Trophoblast cell (in vitro differentiated cells and primary cell): Measurements from ENCODE around the gene P3H3.

Experiments
- DNase-seq, 2 donors: peaks; one replicate each; pipeline ENCODE4 v3.0.0-alpha.2; 2016
- H2AFZ ChIP-seq: 2 replicates; pipeline ENCODE4 v1.6.1; 2013; ENCODE audit warnings: low read length, moderate library complexity, mild to moderate bottlenecking; ENCODE audit not compliant: insufficient read depth, poor library complexity
- H2AK5ac ChIP-seq: 2 replicates; pipeline ENCODE4 v1.6.1; 2013; ENCODE audit warnings: mild to moderate bottlenecking, low read length
- H2BK120ac ChIP-seq: 2 replicates; pipeline ENCODE4 v1.6.1; 2013; ENCODE audit warnings: low read length, mild to moderate bottlenecking, moderate library complexity; ENCODE audit not compliant: insufficient read depth, poor library complexity
- H2BK12ac ChIP-seq: 2 replicates; pipeline ENCODE4 v1.6.1; 2013; ENCODE audit warnings: mild to moderate bottlenecking, low read length, moderate library complexity
- H2BK5ac ChIP-seq: 2 replicates; pipeline ENCODE4 v1.6.1; 2013; ENCODE audit warnings: low read length, low read depth, moderate library complexity, mild to moderate bottlenecking; ENCODE audit not compliant: poor library complexity
- H3K14ac ChIP-seq: 2 replicates; pipeline ENCODE4 v1.6.1; 2013; ENCODE audit warnings: mild to moderate bottlenecking, low read length
- H3K18ac ChIP-seq: 2 replicates; pipeline ENCODE4 v1.6.1; 2013; ENCODE audit warnings: mild to moderate bottlenecking, low read length
- H3K23ac ChIP-seq: 2 replicates; pipeline ENCODE4 v1.6.1; 2013; ENCODE audit warnings: low read length
- H3K27ac ChIP-seq: 2 replicates; pipeline ENCODE4 v1.5.1; 2013; ENCODE audit warnings: low read depth, mild to moderate bottlenecking, inconsistent platforms, low read length, moderate library complexity
- H3K27me3 ChIP-seq: 2 replicates; pipeline ENCODE4 v1.6.1; 2013; ENCODE audit warnings: inconsistent platforms, mild to moderate bottlenecking, low read length, moderate library complexity; ENCODE audit not compliant: insufficient read depth
- H3K36me3 ChIP-seq, 2 experiments: 1 replicate in 1 of 2; 2 replicates in 1 of 2; pipeline ENCODE4 v1.6.1; 2013; ENCODE audit warnings: low read length in 2 of 2, mild to moderate bottlenecking in 2 of 2, moderate library complexity in 1 of 2; ENCODE audit not compliant: insufficient read depth in 2 of 2, control insufficient read depth in 1 of 2
- H3K4ac ChIP-seq: 2 replicates; pipeline ENCODE4 v1.6.1; 2013; ENCODE audit warnings: low read depth, mild to moderate bottlenecking, low read length, moderate library complexity
- H3K4me1 ChIP-seq, 2 experiments: 1 replicate in 1 of 2; 2 replicates in 1 of 2; pipeline ENCODE4 v1.6.1; 2013; ENCODE audit warnings: low read length in 2 of 2, mild to moderate bottlenecking in 2 of 2, moderate library complexity in 1 of 2; ENCODE audit not compliant: insufficient read depth in 2 of 2, control insufficient read depth in 1 of 2
- H3K4me2 ChIP-seq: 2 replicates; pipeline ENCODE4 v1.6.1; 2013; ENCODE audit warnings: inconsistent platforms, mild to moderate bottlenecking, low read length, moderate library complexity
- H3K4me3 ChIP-seq: 2 replicates; pipeline ENCODE4 v1.5.1; 2013; ENCODE audit warnings: mild to moderate bottlenecking, low read depth, low read length, inconsistent platforms
- H3K79me1 ChIP-seq: one replicate; pipeline ENCODE4 v1.6.1; 2013; ENCODE audit warnings: low read length
- H3K79me2 ChIP-seq: 2 replicates; pipeline ENCODE4 v1.6.1; 2013; ENCODE audit warnings: low read length, mild to moderate bottlenecking; ENCODE audit not compliant: control insufficient read depth, insufficient read depth, poor library complexity
- H3K9ac ChIP-seq: 2 replicates; pipeline ENCODE4 v1.6.1; 2013; ENCODE audit warnings: mild to moderate bottlenecking, low read length
- H3K9me3 ChIP-seq: 2 replicates; pipeline ENCODE4 v1.6.1; 2013; ENCODE audit warnings: low read depth, mild to moderate bottlenecking, control low read depth, inconsistent platforms, low read length; ENCODE audit not compliant: insufficient read depth
- H4K12ac ChIP-seq: 2 replicates; pipeline ENCODE4 v1.6.1; 2013; ENCODE audit warnings: low read depth, mild to moderate bottlenecking, low read length, moderate library complexity
- H4K8ac ChIP-seq: 2 replicates; pipeline ENCODE4 v1.6.1; 2013; ENCODE audit warnings: low read depth, mild to moderate bottlenecking, low read length, moderate library complexity
- H4K91ac ChIP-seq: one replicate; pipeline ENCODE4 v1.6.1; 2013; ENCODE audit warnings: low read depth, mild to moderate bottlenecking, low read length, moderate library complexity
- WGBS: extraction: QIAGEN DNeasy Blood & Tissue Kit; methylation state at CpG from one replicate; pipeline ENCODE4 v1.1.7; 2013; ENCODE audit warnings: missing lambda C conversion rate; ENCODE audit not compliant: insufficient read length, insufficient coverage; ENCODE audit errors: extremely low coverage; 5-methylcytosine and 5-hydroxymethylcytosine counted together

The P3H3 gene

DNA sequence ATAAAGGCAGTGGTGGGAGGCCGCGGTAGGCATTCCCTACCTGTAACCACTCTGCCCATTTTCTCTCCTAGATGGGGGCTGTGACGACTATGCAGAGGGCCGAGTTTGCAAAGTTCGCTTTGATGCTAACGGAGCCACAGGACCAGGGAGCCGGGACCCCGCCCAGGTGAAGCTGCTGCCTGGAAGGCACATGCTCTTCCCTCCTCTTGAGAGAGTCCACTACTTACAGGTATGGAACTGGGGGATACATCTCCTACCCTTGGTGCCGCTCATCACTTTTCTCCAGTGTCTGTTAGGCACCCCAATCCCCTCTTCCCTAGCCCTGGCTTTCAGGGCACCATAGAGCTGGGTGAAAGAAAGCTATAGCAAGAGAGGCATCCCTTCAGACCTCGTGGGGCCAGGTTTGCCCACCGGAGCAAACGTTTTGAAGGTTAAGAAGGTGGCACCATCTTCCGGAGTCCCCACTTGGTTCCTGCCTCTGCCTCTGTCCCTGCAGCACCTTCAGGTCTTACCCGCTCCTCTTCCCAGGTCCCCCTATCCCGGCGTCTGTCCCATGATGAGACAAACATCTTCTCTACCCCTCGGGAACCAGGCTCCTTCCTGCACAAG, 2.0 kb upstream of the P3H3 start:
- H4K8ac ChIP-seq, result no peak overlapping the region
- peaks cover 9 to 32% of the 10 kb centered on the region in 2 experiments for H3K4me1 ChIP-seq
- no peaks in the 10 kb centered on the region for H3K27me3 ChIP-seq
- no peak overlapping the region for H3K27ac ChIP-seq
- H2AFZ ChIP-seq, result no peak overlapping the region
- no peak overlapping the region for H3K4me3 ChIP-seq
- H3K36me3 ChIP-seq, result peaks cover 11 to 15% of the 10 kb centered on the region in 2 experiments
- H3K23ac ChIP-seq, result no peak overlapping the region
- peaks cover 8% of the 10 kb centered on the region for H3K79me2 ChIP-seq
- no peak overlapping the region for H2BK12ac ChIP-seq
- H3K4me2 ChIP-seq, result no peak overlapping the region
- H3K9me3 ChIP-seq, result no peaks in the 10 kb centered on the region
- H3K4ac ChIP-seq, result no peak overlapping the region
- WGBS, result no CpG with 5 or more reads among the region's 17 CpGs
- DNase-seq, result no peak
- no peak overlapping the region for H2BK5ac ChIP-seq
- peaks cover 13% of the 10 kb centered on the region for H3K79me1 ChIP-seq
- H3K14ac ChIP-seq, result no peak overlapping the region
- no peak overlapping the region for H3K18ac ChIP-seq
- H4K12ac ChIP-seq, result no peak overlapping the region
- H4K91ac ChIP-seq, result no peak overlapping the region
- H2BK120ac ChIP-seq, result no peak overlapping the region
- no peak overlapping the region for H3K9ac ChIP-seq
- no peak overlapping the region for H2AK5ac ChIP-seq

DNA sequence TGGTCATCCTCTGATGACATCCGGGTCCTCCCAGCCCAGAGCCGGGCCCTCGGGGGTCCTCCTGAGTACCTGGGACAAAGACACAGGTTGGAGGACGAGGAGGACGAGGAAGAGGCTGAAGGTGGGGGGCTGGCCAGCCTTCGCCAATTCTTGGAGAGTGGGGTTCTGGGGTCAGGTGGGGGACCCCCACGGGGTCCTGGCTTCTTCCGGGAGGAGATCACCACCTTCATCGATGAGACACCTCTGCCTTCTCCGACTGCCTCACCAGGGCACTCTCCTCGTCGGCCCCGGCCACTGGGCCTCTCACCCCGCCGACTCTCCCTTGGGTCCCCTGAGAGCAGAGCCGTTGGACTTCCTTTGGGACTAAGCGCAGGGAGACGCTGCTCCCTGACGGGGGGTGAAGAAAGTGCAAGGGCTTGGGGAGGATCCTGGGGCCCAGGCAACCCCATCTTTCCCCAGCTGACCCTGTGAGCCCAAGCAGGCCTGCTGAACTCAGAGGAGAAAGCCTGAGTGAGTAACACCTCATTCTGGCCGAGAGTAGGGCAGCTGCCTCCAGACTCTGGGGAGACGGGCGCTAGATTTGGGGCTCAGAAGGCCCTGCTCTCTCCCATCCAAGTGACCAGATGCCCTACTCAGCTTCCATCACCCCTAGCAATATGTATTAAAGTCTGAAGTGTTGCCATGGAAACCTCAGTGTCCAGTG, 1.3 kb upstream of the P3H3 start:
- Histone ChIP-seq H3K79me2 (peaks cover 8% of the 10 kb centered on the region), H3K4me3 (no peak overlapping the region), H3K9ac (no peak overlapping the region), H2AFZ (no peak overlapping the region), H3K4me2 (peak overlapping the region; percentile 25), H2BK12ac (no peak overlapping the region), H3K36me3 (peaks cover 17 to 21% of the 10 kb centered on the region in 2 experiments), H3K4ac (no peak overlapping the region), H3K79me1 (peaks cover 11% of the 10 kb centered on the region), H3K27ac (no peak overlapping the region), H4K91ac (no peak overlapping the region), H3K18ac (no peak overlapping the region), H3K23ac (no peak overlapping the region), H3K14ac (no peak overlapping the region), H3K4me1 (peaks cover 8 to 29% of the 10 kb centered on the region in 2 experiments), H4K8ac (no peak overlapping the region), H2BK5ac (no peak overlapping the region), H3K9me3 (no peaks in the 10 kb centered on the region), H2BK120ac (no peak overlapping the region), H3K27me3 (no peaks in the 10 kb centered on the region), H4K12ac (no peak overlapping the region), H2AK5ac (no peak overlapping the region)
- no peak for DNase-seq
- WGBS, result no CpG with 5 or more reads among the region's 22 CpGs

DNA sequence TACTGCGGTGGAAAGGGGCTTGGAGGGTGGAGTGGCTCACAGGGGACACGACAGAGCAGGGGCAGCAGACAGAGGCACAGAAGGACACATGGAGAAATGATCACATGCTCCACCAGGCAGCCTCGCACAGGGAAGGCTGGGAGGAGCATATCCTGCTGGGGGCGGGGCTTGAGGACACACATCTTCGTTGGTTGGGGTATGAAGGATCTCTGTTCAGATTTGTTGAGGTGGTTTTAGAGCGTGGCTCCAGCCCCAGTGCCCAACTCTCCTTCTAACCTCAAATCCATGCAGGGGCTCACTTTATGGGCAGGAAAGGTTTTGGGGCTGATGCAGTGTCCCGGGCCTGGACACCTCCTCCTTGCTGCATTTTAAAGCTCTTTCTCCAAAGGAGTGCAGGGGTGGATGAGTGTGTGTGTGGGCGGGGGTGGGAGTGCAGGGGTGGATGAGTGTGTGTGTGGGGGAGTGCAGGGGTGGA, 733 bp upstream of the P3H3 start:
- peak in 1 of 2 donors; percentile 33 for DNase-seq
- no peak overlapping the region for H3K4ac ChIP-seq
- H2BK5ac ChIP-seq, result no peak overlapping the region
- no peak overlapping the region for H3K18ac ChIP-seq
- H3K27me3 ChIP-seq, result no peaks in the 10 kb centered on the region
- no peak overlapping the region for H3K14ac ChIP-seq
- H3K9me3 ChIP-seq, result no peaks in the 10 kb centered on the region
- H3K4me2 ChIP-seq, result peak overlapping the region; percentile 25
- no peak overlapping the region for H3K27ac ChIP-seq
- H3K79me1 ChIP-seq, result peaks cover 10% of the 10 kb centered on the region
- no CpG with 5 or more reads among the region's 8 CpGs for WGBS
- peaks cover 4 to 23% of the 10 kb centered on the region in 2 experiments for H3K4me1 ChIP-seq
- peaks cover 21 to 25% of the 10 kb centered on the region in 2 experiments for H3K36me3 ChIP-seq
- H4K12ac ChIP-seq, result no peak overlapping the region
- no peak overlapping the region for H2BK120ac ChIP-seq
- no peak overlapping the region for H3K23ac ChIP-seq
- H4K8ac ChIP-seq, result no peak overlapping the region
- H3K4me3 ChIP-seq, result no peak overlapping the region
- H2BK12ac ChIP-seq, result no peak overlapping the region
- no peak overlapping the region for H3K9ac ChIP-seq
- H3K79me2 ChIP-seq, result peaks cover 8% of the 10 kb centered on the region
- H4K91ac ChIP-seq, result no peak overlapping the region
- H2AFZ ChIP-seq, result no peak overlapping the region
- H2AK5ac ChIP-seq, result no peak overlapping the region

DNA sequence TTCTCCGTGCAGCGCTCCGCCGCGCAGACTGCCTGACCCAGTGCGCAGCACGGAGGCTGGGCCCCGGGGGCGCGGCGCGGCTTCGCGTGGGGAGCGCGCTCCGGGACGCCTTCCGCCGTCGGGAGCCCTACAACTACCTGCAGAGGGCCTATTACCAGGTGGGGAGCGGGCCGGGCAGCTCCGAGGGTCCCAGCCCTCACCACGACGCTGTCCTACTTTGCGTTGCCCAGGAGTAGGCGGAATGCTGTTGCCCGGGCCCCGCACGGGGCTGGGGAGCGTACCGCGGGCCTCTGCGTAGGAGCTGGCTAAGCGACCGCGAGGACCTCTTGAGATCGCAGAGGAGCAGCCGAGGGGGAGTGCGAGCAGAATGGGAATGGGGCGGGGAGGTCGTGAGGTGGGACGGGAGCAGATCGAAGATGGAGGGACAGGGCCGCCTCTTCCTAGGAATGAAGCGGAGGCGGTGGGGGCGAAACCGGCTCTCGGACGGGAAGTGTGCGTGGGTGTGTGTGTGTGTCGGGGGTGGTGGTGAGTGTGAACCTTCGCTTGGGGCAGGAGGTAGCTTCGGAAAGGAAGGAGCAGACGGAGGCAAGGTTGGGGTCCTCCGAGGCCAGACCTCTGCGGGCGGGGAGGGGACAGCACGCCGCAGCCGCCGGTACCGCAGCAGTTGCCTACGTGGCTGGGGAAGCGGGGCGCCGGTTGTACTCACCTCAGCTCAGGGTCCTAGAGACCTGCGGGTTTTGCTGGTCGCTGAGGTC, 751 bp downstream of the P3H3 start:
- no peak overlapping the region for H3K23ac ChIP-seq
- peak overlapping the region; percentile 81 for H2BK120ac ChIP-seq
- H3K18ac ChIP-seq, result peak overlapping the region; percentile 96
- H3K9ac ChIP-seq, result peak overlapping the region; percentile 82
- peaks cover 28 to 32% of the 10 kb centered on the region in 2 experiments for H3K36me3 ChIP-seq
- H3K4me1 ChIP-seq, result peaks cover 0 to 16% of the 10 kb centered on the region in 2 experiments
- peak overlapping the region; percentile 10 for H2BK12ac ChIP-seq
- H3K79me1 ChIP-seq, result peaks cover 10% of the 10 kb centered on the region
- H2AFZ ChIP-seq, result peak overlapping the region; percentile 97
- H3K27me3 ChIP-seq, result no peaks in the 10 kb centered on the region
- H2BK5ac ChIP-seq, result peak overlapping the region; percentile 24
- H3K4ac ChIP-seq, result peak overlapping the region; percentile 90
- H4K91ac ChIP-seq, result peak overlapping the region; percentile 91
- H3K9me3 ChIP-seq, result no peaks in the 10 kb centered on the region
- no peak for DNase-seq
- peak overlapping the region; percentile 97 for H3K14ac ChIP-seq
- peak overlapping the region; percentile 97 for H3K4me2 ChIP-seq
- no peak overlapping the region for H3K27ac ChIP-seq
- H2AK5ac ChIP-seq, result peak overlapping the region; percentile 92
- H4K8ac ChIP-seq, result peak overlapping the region; percentile 81
- H3K4me3 ChIP-seq, result peak overlapping the region; percentile 82
- peak overlapping the region; percentile 94 for H4K12ac ChIP-seq
- peaks cover 8% of the 10 kb centered on the region for H3K79me2 ChIP-seq
- no CpG with 5 or more reads among the region's 71 CpGs for WGBS
